Ecto neural progenitor cell (in vitro differentiated cells): ENCODE measurements around the gene DLG1.

Experiments used
- DNase-seq: peaks from one replicate; pipeline ENCODE4 v3.0.0-alpha.2; 2018; ENCODE audit warnings: low spot score

The DLG1 gene

GRCh38 chr3:196997311-196997710, 301.1 kb downstream of the DLG1 start:
- no peak for DNase-seq

- DNase-seq = no peak
Observed at GRCh38 chr3:196996454-196997265, 301.8 kb downstream of the DLG1 start.

- DNase-seq = no peak
Observed at GRCh38 chr3:196995646-196996355, 302.6 kb downstream of the DLG1 start.

GRCh38 chr3:196995027-196995426, 303.4 kb downstream of the DLG1 start:
- no peak for DNase-seq

GRCh38 chr3:196994056-196994455, 304.4 kb downstream of the DLG1 start:
- DNase-seq = no peak
